ENCODE measurements around the gene DOCK1.

- TF ChIP-seq GATA3 (IDR thresholded peaks at IDR 0.05; ENCODE audit: low read depth, low read length) = no peak
- TF ChIP-seq GATA2 (IDR thresholded peaks at IDR 0.05; ENCODE audit: low read depth, low read length) = no peak
These were observed 535.1 kb downstream of the DOCK1 start for GRCh38 chr10:127440371-127440770.
